DOHH2 (cell line): ENCODE measurements around the gene ADAMTS18.

Experiments
- H3F3A ChIP-seq: fragments of 200-600 bp; sonication (generic), shearing (Covaris generic); 2 replicates; pipeline ENCODE4 v1.6.0; 2016; ENCODE audit warnings: antibody characterized with exemption, mild to moderate bottlenecking; ENCODE audit not compliant: control insufficient read depth, insufficient read depth
- H3K27ac ChIP-seq: fragments of 200-600 bp; sonication (generic); 2 replicates; pipeline ENCODE4 v1.5.1; 2014; ENCODE audit warnings: low read depth, mild to moderate bottlenecking, low read length, moderate library complexity
- H3K27me3 ChIP-seq: fragments of 200-600 bp; sonication (generic); 2 replicates; pipeline ENCODE4 v1.6.1; 2014; ENCODE audit warnings: mild to moderate bottlenecking, low read length, mixed read lengths; ENCODE audit not compliant: control insufficient read depth
- H3K36me3 ChIP-seq: fragments of 200-600 bp; sonication (generic); 2 replicates; pipeline ENCODE4 v1.6.1; 2014; ENCODE audit warnings: mild to moderate bottlenecking, low read length, moderate library complexity, mixed read lengths; ENCODE audit not compliant: control insufficient read depth
- H3K4me1 ChIP-seq: fragments of 200-600 bp; sonication (generic); 2 replicates; pipeline ENCODE4 v1.6.1; 2014; ENCODE audit warnings: mild to moderate bottlenecking, low read length, mixed read lengths; ENCODE audit not compliant: control insufficient read depth
- H3K4me2 ChIP-seq: fragments of 200-600 bp; sonication (generic); 2 replicates; pipeline ENCODE4 v1.6.0; 2014; ENCODE audit warnings: mild to moderate bottlenecking, low read length, moderate library complexity
- H3K4me3 ChIP-seq: fragments of 200-600 bp; sonication (generic); 2 replicates; pipeline ENCODE4 v1.5.1; 2014; ENCODE audit warnings: mild to moderate bottlenecking, low read length, mixed read lengths
- H3K79me2 ChIP-seq: fragments of 200-600 bp; sonication (generic); 2 replicates; pipeline ENCODE4 v1.6.1; 2014; ENCODE audit warnings: mild to moderate bottlenecking, low read length, mixed read lengths; ENCODE audit not compliant: control insufficient read depth
- H3K9me2 ChIP-seq: fragments of 200-600 bp; sonication (generic); replicated peaks from 2 replicates; pipeline ENCODE4 v1.6.1; 2014; ENCODE audit warnings: mild to moderate bottlenecking, low read length, mixed read lengths; ENCODE audit not compliant: control insufficient read depth
- H3K9me3 ChIP-seq: fragments of 200-600 bp; sonication (generic); 2 replicates; pipeline ENCODE4 v1.6.1; 2014; ENCODE audit warnings: antibody characterized with exemption, low read length, mixed read lengths; ENCODE audit not compliant: control insufficient read depth, insufficient read depth
- H4K20me1 ChIP-seq: fragments of 200-600 bp; sonication (generic); 2 replicates; pipeline ENCODE4 v1.6.0; 2014; ENCODE audit warnings: low read depth, mild to moderate bottlenecking, antibody characterized with exemption, low read length, moderate library complexity; ENCODE audit not compliant: control insufficient read depth, insufficient read depth
- CTCF ChIP-seq: fragments of 200-600 bp; sonication (generic); IDR thresholded peaks from one replicate; pipeline ENCODE4 v1.5.1; 2014; ENCODE audit warnings: antibody characterized with exemption, mild to moderate bottlenecking, low read depth, low read length; ENCODE audit not compliant: poor library complexity, severe bottlenecking
- EZH2phosphoT487 ChIP-seq: fragments of 200-600 bp; sonication (generic); IDR thresholded peaks from 2 replicates; pipeline ENCODE4 v1.6.1; 2017; ENCODE audit warnings: borderline replicate concordance, mild to moderate bottlenecking, antibody characterized with exemption, low read length, moderate library complexity, mixed read lengths

The ADAMTS18 gene

GRCh38 chr16:77430787-77431585 lies 3.8 kb downstream of the ADAMTS18 start:
- Histone ChIP-seq H3K4me1 (no peaks in the 10 kb centered on the region), H3K27ac (no peak overlapping the region), H3K4me3 (no peak overlapping the region), H4K20me1 (no peaks in the 10 kb centered on the region), H3K36me3 (no peaks in the 10 kb centered on the region), H3K79me2 (no peaks in the 10 kb centered on the region), H3K27me3 (no peaks in the 10 kb centered on the region), H3K4me2 (no peak overlapping the region), H3K9me3 (no peaks in the 10 kb centered on the region), H3F3A (no peaks in the 10 kb centered on the region), H3K9me2 (no peaks in the 10 kb centered on the region)
- no peak for TF ChIP-seq EZH2phosphoT487
- no peak for TF ChIP-seq CTCF

GRCh38 chr16:77430360-77430759 lies 4.5 kb downstream of the ADAMTS18 start:
- no peaks in the 10 kb centered on the region for H3F3A ChIP-seq
- H4K20me1 ChIP-seq: no peaks in the 10 kb centered on the region
- no peak overlapping the region for H3K4me3 ChIP-seq
- no peaks in the 10 kb centered on the region for H3K9me3 ChIP-seq
- no peaks in the 10 kb centered on the region for H3K4me1 ChIP-seq
- H3K27me3 ChIP-seq: no peaks in the 10 kb centered on the region
- no peaks in the 10 kb centered on the region for H3K9me2 ChIP-seq
- TF ChIP-seq EZH2phosphoT487 (no peak), CTCF (no peak)
- H3K4me2 ChIP-seq: no peak overlapping the region
- no peak overlapping the region for H3K27ac ChIP-seq
- H3K36me3 ChIP-seq: no peaks in the 10 kb centered on the region
- H3K79me2 ChIP-seq: no peaks in the 10 kb centered on the region

- H3K27ac ChIP-seq: no peak overlapping the region
- TF ChIP-seq CTCF (no peak), EZH2phosphoT487 (no peak)
- H3K9me3 ChIP-seq: no peaks in the 10 kb centered on the region
- no peak overlapping the region for H3K4me3 ChIP-seq
- H3K36me3 ChIP-seq: no peaks in the 10 kb centered on the region
- no peaks in the 10 kb centered on the region for H3F3A ChIP-seq
- no peak overlapping the region for H3K4me2 ChIP-seq
- H3K27me3 ChIP-seq: no peaks in the 10 kb centered on the region
- no peaks in the 10 kb centered on the region for H3K4me1 ChIP-seq
- H3K9me2 ChIP-seq: no peaks in the 10 kb centered on the region
- H4K20me1 ChIP-seq: no peaks in the 10 kb centered on the region
- no peaks in the 10 kb centered on the region for H3K79me2 ChIP-seq
These were observed 9.8 kb downstream of the ADAMTS18 start for GRCh38 chr16:77424871-77425604.
